Activated CD4-positive, CD25-positive, alpha-beta regulatory T cell treated with anti-CD3 and anti-CD28 coated beads, Interleukin-2, amount 50 U/mL, for 72 hours (primary cell): ENCODE data around the gene RFX1.
"Not testable (repeated sequence)": the region's sequence is repeated elsewhere in the genome, so short reads cannot be mapped to it uniquely, and the experiment has no call there.

ENCODE experiments used
- DNase-seq: peaks from one replicate; pipeline ENCODE4 v3.0.0; 2021

The RFX1 gene

GRCh38 chr19:14006085-14006765 lies at the start of gene RFX1:
Gene RFX1 (minus strand): TSS chr19:14006320. CDS start chr19:13993843, 12,477 bp downstream.
- DNase-seq, result peak; percentile 100

GRCh38 chr19:14055396-14055795 lies 49.3 kb upstream of the RFX1 start:
- no peak for DNase-seq

GRCh38 chr19:14054721-14055120 lies 48.6 kb upstream of the RFX1 start:
- no peak for DNase-seq

- no peak for DNase-seq
These were observed 48.0 kb upstream of the RFX1 start for GRCh38 chr19:14054099-14054498.

- DNase-seq, result no peak
These were observed 47.4 kb upstream of the RFX1 start for GRCh38 chr19:14053500-14053899.

GRCh38 chr19:14053032-14053431 lies 46.9 kb upstream of the RFX1 start:
- no peak for DNase-seq

GRCh38 chr19:14052470-14052869 lies 46.4 kb upstream of the RFX1 start:
- DNase-seq, result no peak

- DNase-seq, result no peak
These were observed 45.9 kb upstream of the RFX1 start for GRCh38 chr19:14051980-14052379.

GRCh38 chr19:14050961-14051360 lies 44.8 kb upstream of the RFX1 start:
- DNase-seq, result not testable (repeated sequence)

- no peak for DNase-seq
These were observed 44.4 kb upstream of the RFX1 start for GRCh38 chr19:14050512-14050911.

- peak; percentile 85 for DNase-seq
These were observed 42.5 kb upstream of the RFX1 start for GRCh38 chr19:14048443-14049153.

GRCh38 chr19:14047866-14048265 lies 41.7 kb upstream of the RFX1 start:
- not testable (repeated sequence) for DNase-seq

GRCh38 chr19:14042659-14043608 lies 36.8 kb upstream of the RFX1 start:
- DNase-seq, result not testable (repeated sequence)

- DNase-seq, result no peak
These were observed 33.1 kb upstream of the RFX1 start for GRCh38 chr19:14039181-14039580.

- DNase-seq, result no peak
These were observed 29.6 kb upstream of the RFX1 start for GRCh38 chr19:14035706-14036105.

- not testable (repeated sequence) for DNase-seq
These were observed 29.0 kb upstream of the RFX1 start for GRCh38 chr19:14035159-14035558.

- no peak for DNase-seq
These were observed 27.8 kb upstream of the RFX1 start for GRCh38 chr19:14033946-14034345.

- DNase-seq, result peak; percentile 77
These were observed 25.8 kb upstream of the RFX1 start, which contains the start of gene IL27RA for GRCh38 chr19:14031719-14032480. Gene IL27RA (plus strand): TSS chr19:14031762. CDS start chr19:14031873, 111 bp downstream.

- DNase-seq, result no peak
These were observed 25.0 kb upstream of the RFX1 start for GRCh38 chr19:14030997-14031718.

- no peak for DNase-seq
These were observed 22.8 kb upstream of the RFX1 start for GRCh38 chr19:14028901-14029300.

- DNase-seq, result no peak
These were observed 21.8 kb upstream of the RFX1 start, which contains the start of gene RLN3 for GRCh38 chr19:14027856-14028450. Gene RLN3 (plus strand): TSS chr19:14028148. CDS start chr19:14028205, 57 bp downstream.
